Glomerular visceral epithelial cell (primary cell): ENCODE data around the gene PRSS56.

Source experiments
- DNase-seq: peaks from one replicate; pipeline ENCODE4 v3.0.0-alpha.2; 2016; ENCODE audit errors: extremely low spot score

The PRSS56 gene

GRCh38 chr2:232573042-232573441, 52.9 kb downstream of the PRSS56 start:
- DNase-seq = no peak

- DNase-seq = no peak
Measured at GRCh38 chr2:232573771-232574435, 53.7 kb downstream of the PRSS56 start.

GRCh38 chr2:232574674-232575403, 54.7 kb downstream of the PRSS56 start:
- DNase-seq = no peak
